HG03108 (cell line): ENCODE measurements around the gene PPP1R10.

ENCODE experiments used
- ATAC-seq: cut with Tn5 transposase; IDR thresholded peaks from one replicate; pipeline ENCODE4 v1.9.1; 2021; ENCODE audit warnings: moderate library complexity; ENCODE audit not compliant: unreplicated experiment

Gene PPP1R10

DNA sequence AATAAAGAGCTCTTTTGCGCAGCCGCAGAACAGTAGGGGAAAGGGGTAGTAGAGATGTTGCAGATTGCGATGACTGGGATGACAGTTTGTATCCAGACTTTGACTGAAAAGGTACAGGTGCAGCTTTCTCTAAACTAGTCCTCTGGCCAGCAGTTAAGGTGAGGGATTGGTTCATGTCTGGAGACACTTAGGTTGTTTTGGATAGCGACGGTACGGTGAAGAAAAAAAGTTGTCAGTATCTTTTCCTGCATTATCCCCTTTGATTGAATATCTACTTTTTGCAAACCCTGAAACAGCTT is 59.4 kb downstream of the PPP1R10 start:
- no peak for ATAC-seq

DNA sequence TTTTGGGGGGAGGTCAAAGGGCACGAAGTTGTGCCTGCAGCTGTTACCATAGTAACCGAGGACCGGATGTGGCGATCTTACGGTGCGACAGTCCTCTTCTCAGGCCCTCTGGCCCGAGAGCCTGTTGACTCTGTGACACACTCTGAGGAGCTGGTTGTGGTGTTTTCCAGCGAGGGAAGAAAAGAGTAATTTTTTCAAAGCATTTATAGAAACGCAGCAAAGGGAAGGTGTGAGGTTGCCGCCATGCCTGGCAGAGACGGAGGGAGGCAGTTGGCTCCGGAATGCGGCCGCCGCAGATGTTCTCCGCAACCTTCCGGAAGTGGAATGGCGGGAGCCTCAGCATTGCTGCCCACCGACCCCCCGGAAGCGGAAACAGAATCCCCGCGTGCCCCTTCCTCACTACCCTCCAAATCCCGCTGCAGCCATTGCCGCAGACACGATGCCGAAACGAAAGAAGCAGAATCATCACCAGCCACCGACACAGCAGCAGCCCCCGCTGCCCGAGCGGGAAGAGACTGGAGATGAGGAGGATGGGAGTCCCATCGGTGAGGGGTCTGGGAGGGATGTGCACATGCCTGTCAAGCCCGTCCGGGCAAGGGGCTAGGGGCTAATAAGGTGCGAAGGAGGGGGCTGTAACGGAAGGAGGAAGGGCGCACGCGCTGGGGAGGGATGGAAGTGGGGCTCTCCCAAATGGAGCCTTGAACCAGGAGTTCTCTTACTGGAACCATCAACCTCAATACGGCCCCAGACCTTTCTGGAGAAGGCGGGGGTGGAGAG is 59.9 kb downstream of the PPP1R10 start, which contains the start of gene PRR3:
Gene PRR3, plus strand, starts transcription at position 390 of the 777 bp plus-strand sequence. Its CDS starts 50 bp downstream, at position 440.
- peak; percentile 50 for ATAC-seq

DNA sequence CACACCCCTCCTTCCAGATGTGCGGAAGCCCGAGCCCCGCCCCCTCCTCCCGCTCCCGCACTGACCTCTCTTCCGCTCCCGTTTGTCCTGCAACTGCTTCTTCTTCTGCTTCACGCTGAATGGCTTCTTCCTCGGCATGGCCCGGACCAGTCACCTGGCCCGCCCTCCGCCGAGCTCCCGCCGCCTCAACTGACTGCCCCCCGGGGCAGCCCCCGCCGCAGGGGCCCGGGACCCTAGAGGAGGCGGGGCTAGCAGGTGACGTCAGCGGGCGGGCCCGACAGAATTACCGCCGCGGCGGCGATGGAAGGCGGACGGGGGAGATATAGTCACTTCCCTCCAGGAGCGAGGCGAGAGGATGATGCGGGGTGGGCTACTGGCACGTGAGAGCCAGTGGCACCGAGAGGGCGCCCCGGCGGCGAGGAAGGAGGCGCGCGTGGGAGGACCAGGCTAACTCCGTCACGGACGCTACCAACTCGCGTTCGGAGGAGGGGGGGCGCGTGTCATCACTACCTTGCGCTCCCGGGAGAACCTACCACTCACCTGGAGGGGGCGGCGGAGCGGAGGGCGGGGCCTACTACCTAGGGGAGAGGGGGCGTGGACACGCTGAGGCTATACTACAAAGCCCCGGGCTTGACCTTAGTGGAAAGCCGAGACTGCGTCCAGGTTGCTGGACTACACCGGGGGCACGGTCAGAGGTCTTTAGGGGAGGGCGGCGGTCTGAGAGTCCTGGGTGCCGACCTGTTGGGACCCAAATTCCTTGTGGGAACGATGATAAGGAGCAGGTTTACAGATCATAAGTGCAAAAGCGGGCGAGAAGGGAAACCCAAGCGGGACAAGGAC is 60.8 kb downstream of the PPP1R10 start, which contains the start of gene GNL1:
Gene GNL1, minus strand, starts transcription at position 424 of the 840 bp plus-strand sequence. Its CDS starts 286 bp downstream, at position 138.
- peak; percentile 77 for ATAC-seq

DNA sequence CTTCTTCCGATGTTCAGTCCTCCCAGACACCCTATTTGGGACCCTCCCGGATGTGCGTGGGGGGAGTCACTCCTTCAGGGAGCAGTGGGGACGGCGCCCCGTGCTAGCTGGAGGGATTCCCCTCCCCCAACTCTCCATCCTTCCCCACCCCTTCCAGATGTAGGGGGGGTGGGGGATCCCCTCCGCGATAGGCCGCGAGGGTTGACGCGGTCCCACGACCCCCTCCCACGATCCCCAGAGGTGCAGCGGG is 61.3 kb downstream of the PPP1R10 start:
- no peak for ATAC-seq

DNA sequence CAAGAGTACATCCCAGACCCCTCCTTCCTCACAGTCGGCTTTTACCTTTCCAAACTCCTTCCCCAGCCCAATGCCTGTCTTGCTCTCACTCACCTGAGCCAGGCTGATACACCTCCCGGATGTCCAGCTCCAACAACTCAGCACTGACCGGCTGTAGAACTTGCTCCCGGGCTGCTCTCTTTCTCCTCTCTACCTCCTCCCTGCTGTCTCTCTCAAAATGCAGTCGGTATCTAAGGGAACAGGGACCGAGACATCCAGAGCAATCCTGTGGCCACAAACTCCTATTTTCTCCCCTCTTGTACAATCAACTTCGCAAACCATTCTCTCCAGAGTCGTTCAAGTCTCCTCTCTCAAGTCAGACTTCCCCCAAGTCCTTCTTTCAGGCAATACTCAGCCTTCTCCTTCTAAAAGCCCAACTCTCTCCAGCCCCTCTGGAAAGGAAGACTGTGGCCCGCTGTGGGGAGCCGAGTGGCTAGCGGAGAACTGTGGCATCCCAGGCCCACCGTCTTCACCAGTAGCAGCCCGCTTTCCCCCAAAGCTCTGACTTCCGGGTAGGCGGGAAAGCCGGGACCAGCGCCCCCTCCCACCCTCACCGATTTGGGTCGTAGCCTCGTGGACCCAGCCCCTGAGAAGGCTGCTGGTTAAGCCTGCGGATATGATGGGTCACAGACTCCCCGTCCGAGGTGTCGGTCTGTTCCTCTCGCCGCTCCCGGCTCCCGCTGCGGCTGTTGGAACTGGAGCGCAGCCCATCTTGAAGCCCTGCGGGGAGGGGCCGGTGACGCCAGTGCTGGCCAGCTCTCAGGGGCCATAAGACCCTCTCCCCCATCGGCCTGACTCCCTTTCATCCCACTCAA is 61.9 kb downstream of the PPP1R10 start:
- ATAC-seq: no peak

DNA sequence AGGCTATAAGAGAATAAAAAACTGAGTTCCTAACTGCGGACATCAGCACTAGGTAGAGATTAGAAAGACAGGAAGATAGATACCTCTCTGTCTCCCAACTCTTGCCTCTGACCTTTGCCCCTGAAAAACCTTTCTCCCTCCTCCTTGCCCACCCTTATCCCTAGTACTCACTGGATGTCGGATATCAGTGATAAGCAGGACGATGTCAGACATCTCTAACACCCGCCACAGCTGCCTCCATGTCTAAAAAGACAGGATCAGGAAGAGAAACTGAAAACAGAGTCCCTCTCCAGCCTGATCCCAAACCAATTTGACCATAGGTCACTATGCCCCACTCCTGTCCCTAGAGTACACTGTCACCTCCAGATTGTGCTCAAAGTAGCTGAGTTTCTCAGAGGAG is 62.6 kb downstream of the PPP1R10 start:
- ATAC-seq: no peak
